ENCODE measurements around the gene PIK3R3. TPM values are rescaled to one million over a fixed set of nuclear protein-coding genes. Genes with fewer than 3 reads are reported as not detected.
"Not testable (repeated sequence)": the region's sequence is repeated elsewhere in the genome, so short reads cannot be mapped to it uniquely, and the experiment has no call there.

The PIK3R3 gene
- total RNA-seq, 1 experiment from 2014 or later, result 30.2 TPM

DNA sequence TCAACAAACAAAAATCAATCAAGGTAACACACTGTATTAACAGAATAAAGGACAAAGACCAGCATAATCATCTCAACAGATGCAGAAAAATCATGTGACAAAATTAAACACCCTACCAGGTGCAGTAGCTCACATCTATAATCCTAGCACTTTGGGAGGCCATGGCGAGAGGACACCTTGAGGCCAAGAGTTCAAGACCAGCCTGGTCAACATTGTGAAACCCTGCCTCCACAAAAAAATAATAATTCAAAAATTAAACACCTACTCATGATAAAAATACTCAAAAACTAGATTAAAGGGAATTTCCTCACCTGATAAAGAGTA lies 35.3 kb downstream of the PIK3R3 start:
- BruUV-seq (replicated peaks), result no TSS peak
- ChIA-PET POLR2A (ENCODE audit: low non-redundant PET) (no interaction called here), CTCF (no interaction called here)
- Histone ChIP-seq H3K4me3 (ENCODE audit: low read depth, low read length, poor library complexity, severe bottlenecking) (no peak overlapping the region), H3K27me3 (replicated peaks; ENCODE audit: insufficient read depth, low read depth, low read length, poor library complexity) (no peaks in the 10 kb centered on the region), H3K4me1 (ENCODE audit: insufficient read depth, low read length, poor library complexity, severe bottlenecking) (no peaks in the 10 kb centered on the region), H3K9me3 (ENCODE audit: low read depth, low read length, poor library complexity, severe bottlenecking) (no peaks in the 10 kb centered on the region), H3K36me3 (ENCODE audit: insufficient read depth, low read length, poor library complexity, severe bottlenecking) (no peaks in the 10 kb centered on the region), H3K27ac (ENCODE audit: low read depth, low read length, poor library complexity, severe bottlenecking) (no peak overlapping the region)
- no peak for TF ChIP-seq EZH2 (IDR thresholded peaks at IDR 0.05; ENCODE audit: borderline replicate concordance, low read depth, low read length, poor library complexity, severe bottlenecking)
- TF ChIP-seq, protein P1, sequence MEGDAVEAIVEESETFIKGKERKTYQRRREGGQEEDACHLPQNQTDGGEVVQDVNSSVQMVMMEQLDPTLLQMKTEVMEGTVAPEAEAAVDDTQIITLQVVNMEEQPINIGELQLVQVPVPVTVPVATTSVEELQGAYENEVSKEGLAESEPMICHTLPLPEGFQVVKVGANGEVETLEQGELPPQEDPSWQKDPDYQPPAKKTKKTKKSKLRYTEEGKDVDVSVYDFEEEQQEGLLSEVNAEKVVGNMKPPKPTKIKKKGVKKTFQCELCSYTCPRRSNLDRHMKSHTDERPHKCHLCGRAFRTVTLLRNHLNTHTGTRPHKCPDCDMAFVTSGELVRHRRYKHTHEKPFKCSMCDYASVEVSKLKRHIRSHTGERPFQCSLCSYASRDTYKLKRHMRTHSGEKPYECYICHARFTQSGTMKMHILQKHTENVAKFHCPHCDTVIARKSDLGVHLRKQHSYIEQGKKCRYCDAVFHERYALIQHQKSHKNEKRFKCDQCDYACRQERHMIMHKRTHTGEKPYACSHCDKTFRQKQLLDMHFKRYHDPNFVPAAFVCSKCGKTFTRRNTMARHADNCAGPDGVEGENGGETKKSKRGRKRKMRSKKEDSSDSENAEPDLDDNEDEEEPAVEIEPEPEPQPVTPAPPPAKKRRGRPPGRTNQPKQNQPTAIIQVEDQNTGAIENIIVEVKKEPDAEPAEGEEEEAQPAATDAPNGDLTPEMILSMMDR (conservative IDR thresholded peaks at IDR 0.05; ENCODE audit: low read depth, low read length), result no peak
- DNase-seq (ENCODE audit: low spot score), result no peak
- intact Hi-C loops (cut with micrococcal nuclease; ENCODE audit: unreplicated experiment), result no loop called here

DNA sequence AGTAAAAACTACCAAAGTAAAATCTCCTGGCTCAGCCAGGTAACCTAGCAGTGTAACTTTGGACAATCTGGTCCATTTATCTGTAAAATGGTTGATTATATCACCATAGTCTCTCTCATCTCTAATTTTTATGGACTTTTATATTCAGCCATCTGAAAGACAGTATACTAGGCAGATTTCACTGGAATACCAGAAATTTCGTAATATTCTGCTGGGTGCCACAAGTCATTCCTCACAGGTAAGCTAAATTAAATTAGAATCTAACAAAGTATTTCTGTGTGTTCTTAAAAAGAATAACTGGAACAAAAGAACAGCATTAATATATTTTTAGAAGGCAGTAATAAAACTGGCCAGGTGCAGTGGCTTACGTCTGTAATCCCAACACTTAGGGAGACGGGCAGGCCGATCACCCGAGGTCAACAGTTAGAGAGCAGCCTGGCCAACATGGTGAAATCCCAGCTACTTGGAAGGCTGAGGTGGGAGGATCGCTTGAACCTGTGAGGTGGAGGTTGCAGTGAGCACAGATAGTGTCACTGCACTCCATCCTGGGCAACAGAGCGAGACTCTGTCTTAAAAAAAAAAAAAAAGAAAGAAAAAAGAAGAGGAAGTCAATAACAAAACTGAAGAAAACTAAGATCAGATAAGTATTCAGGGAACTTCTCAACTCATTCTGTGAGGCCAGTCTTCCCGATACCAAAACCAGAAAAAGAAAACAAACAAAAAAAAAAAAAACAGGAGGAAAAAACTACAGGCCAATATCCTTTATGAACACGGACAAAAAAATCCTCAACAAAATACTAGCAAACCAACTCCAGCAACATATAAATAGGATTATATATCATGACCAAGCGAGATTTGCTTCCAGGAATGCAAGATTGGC lies 35.9 kb downstream of the PIK3R3 start:
- H3K9me3 ChIP-seq (ENCODE audit: low read depth, low read length, poor library complexity, severe bottlenecking), result no peaks in the 10 kb centered on the region
- POLR2A ChIA-PET (ENCODE audit: low non-redundant PET), result no interaction called here
- BruUV-seq (replicated peaks), result no TSS peak
- peak overlapping the region; percentile 28 for H3K27ac ChIP-seq (ENCODE audit: low read depth, low read length, poor library complexity, severe bottlenecking)
- no peaks in the 10 kb centered on the region for H3K27me3 ChIP-seq (replicated peaks; ENCODE audit: insufficient read depth, low read depth, low read length, poor library complexity)
- no peaks in the 10 kb centered on the region for H3K36me3 ChIP-seq (ENCODE audit: insufficient read depth, low read length, poor library complexity, severe bottlenecking)
- H3K4me3 ChIP-seq (ENCODE audit: low read depth, low read length, poor library complexity, severe bottlenecking), result no peak overlapping the region
- DNase-seq (ENCODE audit: low spot score), result no peak
- CTCF ChIA-PET, result no interaction called here
- no peak for TF ChIP-seq EZH2 (IDR thresholded peaks at IDR 0.05; ENCODE audit: borderline replicate concordance, low read depth, low read length, poor library complexity, severe bottlenecking)
- TF ChIP-seq, protein P1 (conservative IDR thresholded peaks at IDR 0.05; ENCODE audit: low read depth, low read length), result no peak
- H3K4me1 ChIP-seq (ENCODE audit: insufficient read depth, low read length, poor library complexity, severe bottlenecking), result no peaks in the 10 kb centered on the region
- intact Hi-C loops (cut with micrococcal nuclease; ENCODE audit: unreplicated experiment), result no loop called here

DNA sequence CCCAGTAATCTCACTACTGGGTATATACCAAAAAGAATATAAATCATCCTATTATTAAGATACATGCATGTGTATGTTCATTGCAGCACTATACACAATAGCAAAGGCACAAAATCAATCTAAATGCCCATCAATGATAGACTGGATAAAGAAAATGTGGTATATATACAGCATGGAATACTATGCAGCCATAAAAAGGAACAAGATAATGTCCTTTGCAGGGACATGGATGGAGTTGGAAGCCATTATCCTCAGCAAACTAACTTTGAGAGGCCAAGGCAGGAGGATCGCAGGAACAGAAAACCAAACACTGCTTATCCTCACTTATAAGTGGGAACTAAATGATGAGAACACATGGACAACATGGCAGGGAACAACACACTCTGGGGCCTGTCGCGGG lies 37.3 kb downstream of the PIK3R3 start:
- H3K27ac ChIP-seq (ENCODE audit: low read depth, low read length, poor library complexity, severe bottlenecking); CTCF ChIA-PET; POLR2A ChIA-PET (ENCODE audit: low non-redundant PET); H3K36me3 ChIP-seq (ENCODE audit: insufficient read depth, low read length, poor library complexity, severe bottlenecking); H3K27me3 ChIP-seq (replicated peaks; ENCODE audit: insufficient read depth, low read depth, low read length, poor library complexity); H3K9me3 ChIP-seq (ENCODE audit: low read depth, low read length, poor library complexity, severe bottlenecking); intact Hi-C loops (cut with micrococcal nuclease; ENCODE audit: unreplicated experiment); DNase-seq (ENCODE audit: low spot score); H3K4me3 ChIP-seq (ENCODE audit: low read depth, low read length, poor library complexity, severe bottlenecking); BruUV-seq (replicated peaks); H3K4me1 ChIP-seq (ENCODE audit: insufficient read depth, low read length, poor library complexity, severe bottlenecking): not testable (repeated sequence)

DNA sequence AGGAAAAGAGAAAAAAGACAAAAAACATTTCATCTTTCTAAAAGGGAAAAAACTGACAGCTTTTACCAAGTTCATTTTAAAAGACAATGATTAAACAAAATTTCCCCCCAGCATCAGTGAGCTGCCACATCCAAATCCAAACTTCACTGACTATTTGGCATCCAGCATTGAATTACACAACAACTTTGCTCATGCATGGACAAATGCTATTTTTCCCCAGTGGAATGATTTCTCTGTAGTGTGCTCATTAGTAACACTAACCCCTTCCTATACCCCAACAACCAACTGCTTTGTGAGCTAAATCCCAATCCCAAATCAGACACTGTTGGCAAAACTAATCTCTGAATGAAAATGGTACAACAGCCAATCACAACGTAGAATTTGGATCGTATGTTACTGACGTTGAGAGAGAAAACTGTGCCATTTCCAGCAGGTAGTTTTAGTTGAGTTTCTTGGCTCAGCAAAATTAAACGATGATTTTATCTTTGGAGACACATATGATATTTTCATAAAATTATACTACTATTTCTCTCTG lies 37.9 kb downstream of the PIK3R3 start:
- Histone ChIP-seq H3K27me3 (replicated peaks; ENCODE audit: insufficient read depth, low read depth, low read length, poor library complexity) (no peaks in the 10 kb centered on the region), H3K4me3 (ENCODE audit: low read depth, low read length, poor library complexity, severe bottlenecking) (no peak overlapping the region), H3K27ac (ENCODE audit: low read depth, low read length, poor library complexity, severe bottlenecking) (no peak overlapping the region), H3K9me3 (ENCODE audit: low read depth, low read length, poor library complexity, severe bottlenecking) (no peaks in the 10 kb centered on the region), H3K4me1 (ENCODE audit: insufficient read depth, low read length, poor library complexity, severe bottlenecking) (no peaks in the 10 kb centered on the region), H3K36me3 (ENCODE audit: insufficient read depth, low read length, poor library complexity, severe bottlenecking) (no peaks in the 10 kb centered on the region)
- TF ChIP-seq EZH2 (IDR thresholded peaks at IDR 0.05; ENCODE audit: borderline replicate concordance, low read depth, low read length, poor library complexity, severe bottlenecking), result no peak
- TF ChIP-seq, protein P1 (conservative IDR thresholded peaks at IDR 0.05; ENCODE audit: low read depth, low read length), result no peak
- DNase-seq (ENCODE audit: low spot score), result no peak
- intact Hi-C loops (cut with micrococcal nuclease; ENCODE audit: unreplicated experiment), result no loop called here
- BruUV-seq (replicated peaks), result no TSS peak
- POLR2A ChIA-PET (ENCODE audit: low non-redundant PET), result no interaction called here
- CTCF ChIA-PET, result no interaction called here

DNA sequence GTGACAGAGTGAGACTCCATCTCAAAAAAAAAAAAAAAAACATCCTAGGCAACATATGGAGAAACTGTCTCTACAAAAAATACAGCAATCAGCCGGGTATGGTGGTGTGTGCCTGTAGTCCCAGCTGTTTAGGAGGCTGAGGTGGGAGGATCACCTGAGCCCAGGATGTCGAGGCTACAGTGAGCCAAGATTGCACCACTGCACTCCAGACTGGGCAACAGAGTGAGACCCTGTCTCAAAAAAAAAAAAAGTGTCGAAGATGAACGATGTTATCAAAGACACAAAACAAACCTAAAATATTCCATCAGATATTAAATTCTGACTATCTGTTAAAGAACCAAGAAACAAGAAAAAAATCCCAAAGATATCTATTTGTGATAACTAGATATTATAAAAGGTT lies 38.6 kb downstream of the PIK3R3 start:
- H3K4me3 ChIP-seq (ENCODE audit: low read depth, low read length, poor library complexity, severe bottlenecking); H3K36me3 ChIP-seq (ENCODE audit: insufficient read depth, low read length, poor library complexity, severe bottlenecking); H3K27me3 ChIP-seq (replicated peaks; ENCODE audit: insufficient read depth, low read depth, low read length, poor library complexity); H3K27ac ChIP-seq (ENCODE audit: low read depth, low read length, poor library complexity, severe bottlenecking); H3K4me1 ChIP-seq (ENCODE audit: insufficient read depth, low read length, poor library complexity, severe bottlenecking); H3K9me3 ChIP-seq (ENCODE audit: low read depth, low read length, poor library complexity, severe bottlenecking); intact Hi-C loops (cut with micrococcal nuclease; ENCODE audit: unreplicated experiment); DNase-seq (ENCODE audit: low spot score); CTCF ChIA-PET; BruUV-seq (replicated peaks); POLR2A ChIA-PET (ENCODE audit: low non-redundant PET): not testable (repeated sequence)
